GM18499 (cell line): ENCODE measurements around the gene TLR4.
A peak's percentile ranks its signal among the peaks of the same experiment; 100 is the strongest.

Experiments
- ATAC-seq: cut with Tn5 transposase; IDR thresholded peaks from one replicate; pipeline ENCODE4 v1.9.1; 2021; ENCODE audit warnings: moderate number of reproducible peaks; ENCODE audit not compliant: insufficient read depth, unreplicated experiment

TLR4 gene

GRCh38 chr9:117709936-117710335, 5.7 kb downstream of the TLR4 start:
- no peak for ATAC-seq

GRCh38 chr9:117714282-117714681, 10.1 kb downstream of the TLR4 start:
- ATAC-seq = no peak

DNA sequence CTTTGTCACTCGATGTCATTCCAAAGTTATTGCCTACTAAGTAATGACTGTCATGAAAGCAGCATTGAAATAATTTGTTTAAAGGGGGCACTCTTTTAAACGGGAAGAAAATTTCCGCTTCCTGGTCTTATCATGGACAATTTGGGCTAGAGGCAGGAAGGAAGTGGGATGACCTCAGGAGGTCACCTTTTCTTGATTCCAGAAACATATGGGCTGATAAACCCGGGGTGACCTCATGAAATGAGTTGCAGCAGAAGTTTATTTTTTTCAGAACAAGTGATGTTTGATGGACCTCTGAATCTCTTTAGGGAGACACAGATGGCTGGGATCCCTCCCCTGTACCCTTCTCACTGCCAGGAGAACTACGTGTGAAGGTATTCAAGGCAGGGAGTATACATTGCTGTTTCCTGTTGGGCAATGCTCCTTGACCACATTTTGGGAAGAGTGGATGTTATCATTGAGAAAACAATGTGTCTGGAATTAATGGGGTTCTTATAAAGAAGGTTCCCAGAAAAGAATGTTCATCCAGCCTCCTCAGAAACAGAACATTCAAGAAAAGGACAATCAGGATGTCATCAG, 11.3 kb downstream of the TLR4 start:
- no peak for ATAC-seq

DNA sequence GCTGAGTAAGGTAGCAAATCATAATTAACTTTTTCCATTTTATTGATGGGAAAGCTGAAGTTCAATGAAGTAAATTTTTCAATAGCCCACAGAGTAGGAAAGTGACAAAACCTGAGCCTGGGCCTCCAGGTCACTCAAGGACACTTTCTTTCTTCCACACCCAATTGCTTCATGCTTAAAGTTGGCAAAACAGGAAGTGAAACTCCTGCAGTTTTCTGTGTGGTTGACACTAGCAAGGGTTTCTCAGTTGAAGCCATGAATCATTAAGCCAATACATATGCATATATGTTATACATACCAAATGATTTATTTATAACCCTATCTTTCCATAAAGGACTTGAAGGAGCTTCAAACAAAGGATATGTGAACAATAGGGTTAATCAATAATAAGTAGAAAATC, 13.9 kb downstream of the TLR4 start:
- ATAC-seq = peak; percentile 99

GRCh38 chr9:117718701-117719100, 14.5 kb downstream of the TLR4 start:
- no peak for ATAC-seq

GRCh38 chr9:117719161-117719920, 15.1 kb downstream of the TLR4 start:
- ATAC-seq = no peak

DNA sequence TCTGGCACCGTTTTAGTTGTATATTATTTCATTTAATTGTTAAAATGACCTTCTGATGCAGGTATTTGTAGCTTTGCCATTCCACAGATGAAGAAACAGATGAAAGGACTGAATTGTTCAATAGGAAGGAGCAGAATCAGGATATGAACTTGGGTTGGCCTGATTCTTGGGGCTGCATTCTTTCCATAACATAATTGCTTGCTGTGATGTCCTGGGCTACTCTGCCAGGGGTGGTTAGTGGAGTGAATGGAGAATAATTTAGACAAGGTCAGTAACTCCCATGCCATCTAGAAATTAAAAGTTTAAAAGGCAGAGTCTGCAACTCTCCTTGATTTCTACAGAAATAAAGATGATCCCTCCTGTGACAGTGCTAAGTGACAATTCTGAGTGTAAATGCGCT, 15.9 kb downstream of the TLR4 start:
- ATAC-seq = no peak

- ATAC-seq = no peak
Observed at GRCh38 chr9:117720555-117720954, 16.4 kb downstream of the TLR4 start.

- ATAC-seq = no peak
Observed at GRCh38 chr9:117720987-117721386, 16.8 kb downstream of the TLR4 start.

- ATAC-seq = no peak
Observed at GRCh38 chr9:117722108-117722761, 18.0 kb downstream of the TLR4 start.

GRCh38 chr9:117723986-117724625, 19.9 kb downstream of the TLR4 start:
- ATAC-seq = no peak

- ATAC-seq = no peak
Observed at GRCh38 chr9:117725426-117725887, 21.3 kb downstream of the TLR4 start.

DNA sequence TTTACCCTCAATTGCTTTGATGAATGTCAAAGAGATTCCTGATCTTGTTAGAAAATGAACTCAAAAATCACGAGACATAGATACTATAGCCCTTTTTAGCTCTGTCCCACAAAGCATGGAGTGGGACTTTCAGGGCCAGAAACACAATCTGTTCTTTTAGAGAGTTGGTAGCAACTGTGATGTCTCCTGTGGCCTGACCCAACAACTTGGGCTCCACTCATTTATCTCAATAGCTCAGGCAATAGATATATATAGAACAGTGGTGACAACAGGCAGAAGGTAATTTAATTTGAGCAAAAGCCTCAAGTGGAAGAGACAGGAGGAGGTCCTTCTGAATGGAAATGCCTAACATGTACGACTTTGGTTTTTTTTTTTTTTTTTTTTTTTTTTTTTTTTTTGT, 25.2 kb downstream of the TLR4 start:
- ATAC-seq = no peak

DNA sequence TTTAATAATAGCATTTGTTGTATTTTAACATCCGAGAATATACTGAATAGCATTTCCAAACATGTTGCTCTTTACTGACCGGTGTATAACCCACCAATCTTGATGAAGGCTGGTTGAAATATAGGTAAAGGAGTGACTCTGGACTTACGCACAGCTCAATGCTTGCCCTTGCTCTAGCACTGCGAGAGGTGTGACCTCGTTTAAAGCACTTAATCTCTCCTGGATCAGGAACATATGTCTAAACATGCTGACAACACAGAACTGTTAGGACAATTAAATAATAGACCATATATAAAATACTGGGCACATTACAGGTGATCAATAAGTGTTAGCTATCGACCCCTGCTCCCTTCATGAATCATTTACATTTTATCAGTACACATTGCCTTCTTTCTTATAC, 28.3 kb downstream of the TLR4 start:
- no peak for ATAC-seq

DNA sequence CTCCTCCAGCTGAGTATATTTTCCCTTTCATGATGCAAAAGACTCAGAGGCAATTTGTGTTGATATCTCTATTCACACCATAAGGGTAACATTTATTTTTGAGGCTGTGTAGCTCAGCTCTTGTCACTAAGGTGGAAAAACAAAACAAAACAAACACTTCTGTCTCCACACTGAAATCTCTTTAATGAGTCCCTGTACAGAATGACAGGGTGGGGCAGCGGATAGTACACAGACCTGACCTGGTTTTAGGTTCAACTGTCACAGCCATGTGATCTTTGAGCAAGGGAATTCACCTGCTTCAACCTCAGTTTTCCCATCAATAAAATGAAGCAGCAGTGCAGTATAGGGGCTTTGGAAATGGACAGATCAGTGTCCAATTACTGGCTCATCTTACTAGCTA, 29.3 kb downstream of the TLR4 start:
- no peak for ATAC-seq

DNA sequence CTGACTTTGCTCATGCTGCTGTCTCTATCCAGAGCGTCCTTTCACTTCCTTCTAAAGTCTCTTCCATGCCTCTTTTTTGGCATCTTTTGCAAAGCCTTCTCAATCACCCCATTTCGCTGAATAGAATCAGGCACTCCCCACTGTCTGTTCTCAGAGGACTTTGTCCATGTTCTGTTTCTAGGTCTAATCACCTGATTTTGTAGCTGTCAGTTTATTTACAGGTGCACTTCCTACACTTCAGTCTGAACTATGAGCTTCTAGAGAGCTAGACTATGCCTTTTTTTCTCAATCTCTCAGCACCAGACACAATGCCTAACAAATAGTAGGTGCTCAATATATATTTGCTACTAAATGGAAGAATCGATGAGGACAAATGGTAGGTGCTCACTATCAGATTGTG, 29.9 kb downstream of the TLR4 start:
- no peak for ATAC-seq

DNA sequence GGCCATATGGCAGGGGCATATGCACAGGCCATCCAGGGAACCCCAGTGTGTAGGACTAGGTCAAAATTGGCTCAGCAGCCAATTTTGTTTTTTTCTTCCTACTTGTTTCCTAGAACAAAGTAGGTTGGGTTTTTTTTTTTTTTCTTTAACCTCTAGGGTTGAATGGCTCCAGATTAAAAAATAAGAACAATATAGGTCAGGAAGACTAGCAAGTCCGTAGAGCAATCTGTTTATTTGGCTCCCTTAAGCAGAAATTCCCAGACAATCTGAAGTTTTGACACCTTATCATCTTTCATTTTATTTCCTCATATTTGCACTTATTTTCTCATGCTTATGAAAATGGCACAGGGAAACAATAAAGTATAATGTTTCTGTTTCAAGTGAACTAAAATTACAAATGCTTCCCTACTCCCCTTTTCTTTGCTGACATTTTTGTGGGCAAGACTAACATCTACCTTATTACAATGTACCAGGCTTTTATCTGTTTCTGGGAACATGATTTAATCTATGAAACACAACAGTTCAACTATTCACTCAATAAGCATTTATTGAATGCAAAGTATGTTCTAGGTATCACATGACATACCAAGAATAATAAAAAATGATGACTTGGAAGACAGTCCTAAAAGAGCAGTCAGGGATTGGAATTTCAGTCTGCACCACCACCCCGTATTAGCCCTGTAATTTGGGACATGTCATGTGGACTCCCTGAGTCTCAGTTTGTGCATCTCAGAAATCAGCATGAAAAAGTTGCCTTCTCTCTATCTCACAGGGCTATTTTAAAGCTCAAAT, 30.5 kb downstream of the TLR4 start:
- no peak for ATAC-seq

GRCh38 chr9:117737721-117738226, 33.6 kb downstream of the TLR4 start:
- no peak for ATAC-seq

- ATAC-seq = no peak
Observed at GRCh38 chr9:117739206-117739605, 35.0 kb downstream of the TLR4 start.
